ENCODE measurements around the gene DNAJC8. TPM values are rescaled to one million over a fixed set of nuclear protein-coding genes. Genes with fewer than 3 reads are reported as not detected.

The DNAJC8 gene
- total and polyA plus RNA-seq, 2 of the 8 experiments (the other 6 are each of a cell fraction or from before 2014, with no cell fraction given), result 116 to 134 TPM

DNA sequence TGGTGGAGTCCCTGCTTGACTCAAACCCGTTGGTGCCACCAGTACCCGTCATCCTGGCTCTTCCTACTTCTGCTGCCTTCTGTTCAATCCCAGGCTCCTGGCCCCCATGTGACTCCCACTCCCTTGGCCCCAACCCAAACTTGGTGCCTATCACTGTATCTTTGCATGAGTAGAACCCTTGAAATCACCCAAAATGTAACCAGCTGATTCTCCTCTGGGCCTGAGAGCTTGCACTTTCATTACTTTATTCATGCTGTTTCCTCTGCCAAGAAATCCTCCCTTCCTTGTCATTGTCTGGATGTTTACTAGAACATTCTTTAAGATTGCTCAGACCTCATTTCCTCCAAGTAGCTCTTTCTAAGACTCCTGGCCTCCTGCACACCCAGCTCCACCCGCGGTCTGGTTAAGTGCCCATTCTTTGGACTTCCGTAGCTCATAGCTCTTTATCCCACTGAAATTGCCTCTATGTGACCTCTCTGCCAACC lies 72.0 kb downstream of the DNAJC8 start:
- Histone ChIP-seq H2BK120ac (replicated peaks; ENCODE audit: low read depth, low read length) (no peak overlapping the region), H3K36me3 (ENCODE audit: control insufficient read depth in 2 of 4, insufficient read depth in 4 of 4, low read length in 3 of 4) (no peaks in the 10 kb centered on the region), H3K56ac (replicated peaks; ENCODE audit: insufficient read length, low read depth, low read length) (no peak overlapping the region), H3K4me2 (ENCODE audit: insufficient read depth in 1 of 2, low read depth in 2 of 2, low read length in 2 of 2) (no peak overlapping the region), H2BK5ac (ENCODE audit: low read depth, low read length) (no peak overlapping the region), H2AFZ (ENCODE audit: low read length) (no peak overlapping the region), H3K4me1 (replicated peaks in 1 of 4; ENCODE audit: control insufficient read depth in 3 of 4, insufficient read depth in 4 of 4, low read length in 3 of 4) (no peaks in the 10 kb centered on the region), H3K23me2 (ENCODE audit: low read depth, low read length) (no peaks in the 10 kb centered on the region), H3K79me1 (ENCODE audit: low read depth, low read length) (no peaks in the 10 kb centered on the region), H3K9ac (replicated peaks in 1 of 4; ENCODE audit: extremely low read depth in 1 of 4, low read depth in 3 of 4, low read length in 3 of 4) (no peak overlapping the region), H3K4me3 (ENCODE audit: extremely low read depth in 1 of 4, insufficient read depth in 2 of 4, low read depth in 3 of 4, low read length in 4 of 4) (no peak overlapping the region), H3K27ac (ENCODE audit: low read depth, low read length) (no peak overlapping the region), H4K5ac (ENCODE audit: insufficient read length, low read depth, low read length) (no peak overlapping the region), H2BK12ac (ENCODE audit: low read depth, low read length) (no peak overlapping the region), H3K4ac (replicated peaks; ENCODE audit: insufficient read length, low read depth, low read length) (no peak overlapping the region), H3K9me3 (ENCODE audit: insufficient read depth in 2 of 2, low read depth in 1 of 2, low read length in 1 of 2) (no peaks in the 10 kb centered on the region), H2BK20ac (ENCODE audit: low read length) (no peak overlapping the region), H2BK15ac (ENCODE audit: low read length) (no peak overlapping the region), H2AK5ac (ENCODE audit: low read depth, low read length) (no peak overlapping the region), H4K8ac (ENCODE audit: extremely low read depth, insufficient read depth, low read length) (no peak overlapping the region), H3K14ac (ENCODE audit: insufficient read length) (no peak overlapping the region), H4K20me1 (replicated peaks in 1 of 2; ENCODE audit: control insufficient read depth in 1 of 2, insufficient read depth in 2 of 2, low read length in 2 of 2) (no peaks in the 10 kb centered on the region), H3K27me3 (replicated peaks in 1 of 4; ENCODE audit: control insufficient read depth in 3 of 4, extremely low read depth in 1 of 4, insufficient read depth in 3 of 4, low read length in 3 of 4) (no peaks in the 10 kb centered on the region), H4K91ac (replicated peaks; ENCODE audit: insufficient read length, low read length) (no peak overlapping the region), H3K18ac (ENCODE audit: extremely low read depth, low read length) (no peak overlapping the region), H3K79me2 (ENCODE audit: control insufficient read depth in 1 of 2, insufficient read depth in 2 of 2, low read length in 2 of 2) (no peaks in the 10 kb centered on the region), H3K23ac (ENCODE audit: insufficient read length) (no peak overlapping the region)
- TF ChIP-seq CBX5 (IDR thresholded peaks at IDR 0.05; ENCODE audit: low read depth, low read length) (no peak), CBX8 (IDR thresholded peaks at IDR 0.05; ENCODE audit: borderline replicate concordance, low read depth, low read length) (no peak), SUZ12 (IDR thresholded peaks at IDR 0.05; ENCODE audit: low read length) (no peak), TBP (IDR thresholded peaks at IDR 0.05; ENCODE audit: low read depth, low read length) (no peak), TEAD4 (IDR thresholded peaks at IDR 0.05; ENCODE audit: low read depth, low read length) (no peak), RNF2 (IDR thresholded peaks at IDR 0.05; ENCODE audit: borderline replicate concordance, low read depth, low read length, missing control alignments, poor library complexity, severe bottlenecking) (no peak)
- TF ChIP-seq, protein P1, sequence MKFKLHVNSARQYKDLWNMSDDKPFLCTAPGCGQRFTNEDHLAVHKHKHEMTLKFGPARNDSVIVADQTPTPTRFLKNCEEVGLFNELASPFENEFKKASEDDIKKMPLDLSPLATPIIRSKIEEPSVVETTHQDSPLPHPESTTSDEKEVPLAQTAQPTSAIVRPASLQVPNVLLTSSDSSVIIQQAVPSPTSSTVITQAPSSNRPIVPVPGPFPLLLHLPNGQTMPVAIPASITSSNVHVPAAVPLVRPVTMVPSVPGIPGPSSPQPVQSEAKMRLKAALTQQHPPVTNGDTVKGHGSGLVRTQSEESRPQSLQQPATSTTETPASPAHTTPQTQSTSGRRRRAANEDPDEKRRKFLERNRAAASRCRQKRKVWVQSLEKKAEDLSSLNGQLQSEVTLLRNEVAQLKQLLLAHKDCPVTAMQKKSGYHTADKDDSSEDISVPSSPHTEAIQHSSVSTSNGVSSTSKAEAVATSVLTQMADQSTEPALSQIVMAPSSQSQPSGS (IDR thresholded peaks at IDR 0.05; ENCODE audit: low read length), result no peak
- TF ChIP-seq, protein P2, sequence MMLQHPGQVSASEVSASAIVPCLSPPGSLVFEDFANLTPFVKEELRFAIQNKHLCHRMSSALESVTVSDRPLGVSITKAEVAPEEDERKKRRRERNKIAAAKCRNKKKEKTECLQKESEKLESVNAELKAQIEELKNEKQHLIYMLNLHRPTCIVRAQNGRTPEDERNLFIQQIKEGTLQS (IDR thresholded peaks at IDR 0.05; ENCODE audit: insufficient read depth, low read depth, low read length), result no peak
- WGBS, 2 experiments (ENCODE audit: extremely low coverage in 1 of 2, insufficient coverage in 1 of 2, insufficient read length in 1 of 2, insufficient replicate concordance in 2 of 2, low coverage in 1 of 2, low lambda C conversion rate in 2 of 2, missing lambda C conversion rate in 1 of 2), result 99% methylated on average over 5 of the region's 5 CpGs; no CpG with 5 or more reads in 1 of the 2 experiments
- CTCF ChIA-PET (ENCODE audit: partially characterized antibody), result interaction anchor here (0.9 to 1.4 kb wide), 2 partner anchors 35 to 420 kb away, joined by 3 to 4 read pairs; no protein-coding TSS in a partner anchor
- DNase-seq (ENCODE audit: low read depth in 1 of 2, low spot score in 2 of 2) (no peak), FAIRE-seq (no peak)
- POLR2A ChIA-PET (ENCODE audit: partially characterized antibody), result interaction anchor here (1.3 kb wide), 2 partner anchors 16 to 31 kb away, joined by 4 to 5 read pairs; partner anchors contain the start of gene PTAFR
